HepG2 (cell line): ENCODE data around the gene COL4A2. TPM values are rescaled to one million over a fixed set of nuclear protein-coding genes. Genes with fewer than 3 reads are reported as not detected.

Experiments
- ATAC-seq: fragments of 200-7000 bp; cut with Tn5 transposase; 3 replicates; pipeline ENCODE4 v1.9.1; 2020; ENCODE audit warnings: mild to moderate bottlenecking, moderate library complexity
- BruUV-seq: library from RNA; stranded (reverse); fragments of 400-500 nt; replicated peaks from 2 replicates; lab custom pipeline; 2021; lab: Mats Ljungman, UMichigan
- CTCF ChIA-PET: fragments of 300-600 bp; formaldehyde crosslinking; extraction: SDS; loops from one replicate; lab custom pipeline; 2021; ENCODE audit warnings: low total read pairs, inconsistent platforms, low intra/inter-chr PET ratio; lab: Yijun Ruan, JAX
- POLR2A ChIA-PET: fragments of 350-600 bp; sonication (Branson Sonifier 250); formaldehyde crosslinking; loops from one replicate; lab custom pipeline; 2020; ENCODE audit warnings: antibody characterized with exemption, inconsistent platforms; lab: Yijun Ruan, JAX
- DNase-seq: peaks from one replicate; pipeline ENCODE4 v3.0.0-alpha.2; 2015; ENCODE audit warnings: low spot score
- FAIRE-seq: peaks from 3 replicates; lab custom pipeline; 2011; peaks lifted over from hg19 to GRCh38; lab: Jason Lieb, UNC
- H2AFZ ChIP-seq: one replicate; pipeline ENCODE4 v1.6.1; 2011; ENCODE audit warnings: low read length, inconsistent platforms
- H3K27ac ChIP-seq: fragments of 300-600 bp; 3 replicates; pipeline ENCODE4 v1.8.0; 2011; ENCODE audit warnings: mixed run types, mild to moderate bottlenecking, mixed read lengths, low read length, inconsistent platforms; ENCODE audit not compliant: insufficient read depth; ENCODE audit errors: extremely low read length
- H3K27me3 ChIP-seq, 2 experiments: fragments of 200-600 bp in 1 of 2; 2 replicates in 1 of 2; 3 replicates in 1 of 2; pipeline versions ENCODE4 v1.6.0 to v1.8.0; 2011; ENCODE audit warnings: low read length in 2 of 2, mild to moderate bottlenecking in 2 of 2, moderate library complexity in 2 of 2, inconsistent platforms in 1 of 2; ENCODE audit not compliant: insufficient read depth in 2 of 2, control insufficient read depth in 1 of 2
- H3K36me3 ChIP-seq, 2 experiments: fragments of 200-600 bp in 1 of 2; replicated peaks in 1 of 2; 2 replicates in 1 of 2; 3 replicates in 1 of 2; pipeline versions ENCODE4 v1.5.1 to v1.8.0; 2011; ENCODE audit warnings: low read length in 2 of 2, inconsistent platforms in 1 of 2; ENCODE audit not compliant: insufficient read depth in 2 of 2, control insufficient read depth in 1 of 2
- H3K4me1 ChIP-seq: 2 replicates; pipeline ENCODE4 v1.5.1; 2012; ENCODE audit warnings: low read length, inconsistent platforms; ENCODE audit not compliant: insufficient read depth
- H3K4me2 ChIP-seq: 2 replicates; pipeline ENCODE4 v1.6.0; 2011; ENCODE audit warnings: low read depth, low read length, inconsistent platforms
- H3K4me3 ChIP-seq, 3 experiments: fragments of 200-600 bp in 1 of 3; sonication (generic), shearing (Covaris generic) in 1 of 3; replicated peaks in 1 of 3; 2 replicates each; pipeline ENCODE4 v1.5.1; 2011 to 2016; ENCODE audit warnings: low read length in 3 of 3, inconsistent platforms in 2 of 3, low read depth in 2 of 3, mild to moderate bottlenecking in 2 of 3, control low read depth in 1 of 3, mixed read lengths in 1 of 3; ENCODE audit not compliant: insufficient read depth in 1 of 3
- H3K79me2 ChIP-seq: one replicate; pipeline ENCODE4 v1.6.1; 2011; ENCODE audit warnings: low read length, inconsistent platforms; ENCODE audit not compliant: insufficient read depth
- H3K9ac ChIP-seq: 2 replicates; pipeline ENCODE4 v1.6.0; 2011; ENCODE audit warnings: mild to moderate bottlenecking, low read depth, low read length, inconsistent platforms; ENCODE audit not compliant: insufficient read depth
- H3K9me3 ChIP-seq: 2 replicates; pipeline ENCODE4 v1.5.1; 2012; ENCODE audit warnings: mild to moderate bottlenecking, low read length
- H4K20me1 ChIP-seq: 2 replicates; pipeline ENCODE4 v1.6.0; 2011; ENCODE audit warnings: inconsistent platforms, mild to moderate bottlenecking, low read length, moderate library complexity; ENCODE audit not compliant: insufficient read depth
- BRD4 ChIP-seq: sonication (generic); formaldehyde crosslinking; IDR thresholded peaks from 2 replicates; pipeline ENCODE4 v1.4.0; 2020; ENCODE audit warnings: missing genetic modification reagents
- DMTF1 ChIP-seq: sonication (generic); formaldehyde crosslinking; IDR thresholded peaks from 2 replicates; pipeline ENCODE4 v1.4.0; 2020; ENCODE audit warnings: mild to moderate bottlenecking, missing genetic modification reagents
- HDAC6 ChIP-seq: fragments of 200-600 bp; sonication (generic); IDR thresholded peaks from 2 replicates; pipeline ENCODE4 v1.7.0; 2017; ENCODE audit warnings: mild to moderate bottlenecking, antibody characterized with exemption, low read length, low read depth
- REPIN1 ChIP-seq: sonication (generic); formaldehyde crosslinking; IDR thresholded peaks from 2 replicates; pipeline ENCODE4 v1.8.0; 2022; ENCODE audit warnings: missing genetic modification reagents, low read depth, mild to moderate bottlenecking, borderline replicate concordance
- SETDB1 ChIP-seq: sonication (generic); formaldehyde crosslinking; IDR thresholded peaks from 2 replicates; pipeline ENCODE4 v1.5.1; 2020; ENCODE audit warnings: missing genetic modification reagents, mild to moderate bottlenecking, borderline replicate concordance
- ZMYM3 ChIP-seq: sonication (generic); formaldehyde crosslinking; IDR thresholded peaks from 2 replicates; pipeline ENCODE4 v1.5.1; 2020; ENCODE audit warnings: mild to moderate bottlenecking, missing genetic modification reagents
- ZNF232 ChIP-seq: sonication (generic); formaldehyde crosslinking; IDR thresholded peaks from 2 replicates; pipeline ENCODE4 v1.4.0; 2020; ENCODE audit warnings: missing genetic modification reagents, borderline replicate concordance
- ZNF263 ChIP-seq: sonication (generic); formaldehyde crosslinking; IDR thresholded peaks from 2 replicates; pipeline ENCODE4 v1.4.0; 2020; ENCODE audit warnings: missing genetic modification reagents
- ZNF383 ChIP-seq: sonication (generic); formaldehyde crosslinking; IDR thresholded peaks from 2 replicates; pipeline ENCODE4 v1.4.0; 2020; ENCODE audit warnings: missing genetic modification reagents, mild to moderate bottlenecking, borderline replicate concordance
- ZNF570 ChIP-seq: sonication (generic); formaldehyde crosslinking; IDR thresholded peaks from 2 replicates; pipeline ENCODE4 v1.4.0; 2020; ENCODE audit warnings: mild to moderate bottlenecking, missing genetic modification reagents, borderline replicate concordance
- ZNF704 ChIP-seq: sonication (generic); formaldehyde crosslinking; IDR thresholded peaks from 2 replicates; pipeline ENCODE4 v1.8.1; 2023; ENCODE audit warnings: mild to moderate bottlenecking, inconsistent platforms, moderate library complexity, missing genetic modification reagents, borderline replicate concordance
- ZNF790 ChIP-seq: sonication (generic); formaldehyde crosslinking; IDR thresholded peaks from 2 replicates; pipeline ENCODE4 v1.8.0; 2022; ENCODE audit warnings: missing genetic modification reagents, mild to moderate bottlenecking, borderline replicate concordance
- WGBS: methylation state at CpG from one replicate; pipeline ENCODE4 v1.1.6; 2017; ENCODE audit warnings: low lambda C conversion rate; 5-methylcytosine and 5-hydroxymethylcytosine counted together
- in situ Hi-C: cut with HindIII; loops from 2 replicates; pipeline ENCODE4 v1.10.0; 2017; ENCODE audit warnings: low pct_unique_long_range_greater_than_20kb; ENCODE audit not compliant: extremely low pct_ligation_motif_present
- intact Hi-C: fragments of 100-400 bp; cut with micrococcal nuclease; formaldehyde crosslinking; loops from one replicate; pipeline ENCODE4 v1.10.0; 2022; ENCODE audit not compliant: unreplicated experiment
- polyA plus RNA-seq, 8 experiments: library from polyadenylated mRNA; depleted of rRNA in 3 of 8; stranded (reverse) in 7 of 8; unstranded in 1 of 8; fragments of >200 nt; fragmentation: Illumina TruSeq in 4 of 8; extraction: Trizol in 4 of 8; gene quantifications; 2 replicates each; pipeline versions ENCODE4 v1.2.1 to v1.2.3, GENCODE V29; 2011 to 2016; ENCODE audit warnings: low read depth in 4 of 8, missing spikeins in 1 of 8, mixed read lengths in 1 of 8; ENCODE audit not compliant: insufficient read depth in 1 of 8
- total RNA-seq, 5 experiments: library from RNA; depleted of rRNA; stranded (reverse); fragments of >200 nt; fragmentation: Illumina TruSeq; extraction: Trizol; gene quantifications; 2 replicates each; pipeline ENCODE4 v1.2.3, GENCODE V29; 2016; ENCODE audit warnings: low read depth in 1 of 5

The COL4A2 gene
- total and polyA plus RNA-seq, 2 of the 13 experiments (the other 11 are each of a cell fraction or from before 2014, with no cell fraction given), result 0.22 to 1.9 TPM

GRCh38 chr13:110322828-110323171 lies 15.7 kb downstream of the COL4A2 start:
- Histone ChIP-seq H3K9me3 (no peaks in the 10 kb centered on the region), H3K27me3 (peaks cover 1 to 67% of the 10 kb centered on the region in 2 experiments; a peak in 3 of 5 replicates), H3K79me2 (no peaks in the 10 kb centered on the region), H3K36me3 (no peaks in the 10 kb centered on the region), H3K27ac (no peak overlapping the region), H3K4me3 (no peak overlapping the region), H2AFZ (no peak overlapping the region), H3K4me1 (no peaks in the 10 kb centered on the region), H3K4me2 (no peak overlapping the region), H3K9ac (no peak overlapping the region), H4K20me1 (no peaks in the 10 kb centered on the region)
- WGBS, result 3% methylated on average over 6 of the region's 7 CpGs
- CTCF ChIA-PET, result no interaction called here
- DNase-seq, result no peak
- no peak for ATAC-seq
- in situ Hi-C loops (no loop called here), intact Hi-C loops (no loop called here)
- POLR2A ChIA-PET, result no interaction called here
- TF ChIP-seq ZNF232 (CRISPR knock-in tag), result no peak
- no peak for TF ChIP-seq BRD4 (CRISPR knock-in tag)
- no peak for TF ChIP-seq HDAC6
- TF ChIP-seq ZNF263 (CRISPR knock-in tag), result no peak
- no peak for TF ChIP-seq SETDB1 (CRISPR knock-in tag)
- no peak for TF ChIP-seq ZNF383 (CRISPR knock-in tag)
- TF ChIP-seq ZNF704, result no peak
- TF ChIP-seq DMTF1 (CRISPR knock-in tag), result no peak
- TF ChIP-seq ZNF570 (CRISPR knock-in tag), result no peak
- TF ChIP-seq ZMYM3 (CRISPR knock-in tag), result no peak
- TF ChIP-seq REPIN1 (CRISPR knock-in tag), result no peak
- no peak for TF ChIP-seq ZNF790 (CRISPR knock-in tag)
- no peak for FAIRE-seq
- BruUV-seq, result no TSS peak
